Motor neuron (in vitro differentiated cells): Measurements from ENCODE around the gene CCNL1. TPM values are rescaled to one million over a fixed set of nuclear protein-coding genes. Genes with fewer than 3 reads are reported as not detected.
"Not testable (repeated sequence)": the region's sequence is repeated elsewhere in the genome, so short reads cannot be mapped to it uniquely, and the experiment has no call there.

ENCODE experiments used
- ATAC-seq, 8 experiments: fragments of 200-7000 bp; cut with Tn5 transposase; replicated peaks in 6 of 8; 2 replicates each; pipeline ENCODE4 v1.8.0; 2021; ENCODE audit warnings: mild to moderate bottlenecking in 8 of 8, moderate library complexity in 8 of 8
- H3K27ac ChIP-seq, 2 donors: fragments of 250-450 bp; sonication (Bioruptor Pico); 2 replicates each; pipeline ENCODE4 v1.9.0; 2021; ENCODE audit warnings: antibody characterized with exemption in 2 of 2, mild to moderate bottlenecking in 2 of 2, moderate library complexity in 1 of 2
- H3K4me1 ChIP-seq, 2 donors: fragments of 250-450 bp; sonication (Bioruptor Pico); replicated peaks in 1 of 2; 2 replicates each; pipeline ENCODE4 v1.6.1; 2021; ENCODE audit warnings: antibody characterized with exemption in 2 of 2, mild to moderate bottlenecking in 2 of 2, moderate library complexity in 1 of 2
- H3K4me3 ChIP-seq, 5 donors: fragments of 250-450 bp; sonication (Bioruptor Pico); 2 replicates each; pipeline ENCODE4 v1.9.0; 2021; ENCODE audit warnings: antibody characterized with exemption in 5 of 5, mild to moderate bottlenecking in 5 of 5, moderate library complexity in 4 of 5
- WGBS, 10 experiments: fragments of 450-650 bp; shearing (Covaris generic); methylation state at CpG; one replicate each; pipeline ENCODE4 v1.0.0; 2022; 5-methylcytosine and 5-hydroxymethylcytosine counted together
- in situ Hi-C, 9 experiments: fragments of 400-800 bp; cut with MboI; loops; one replicate each; pipeline ENCODE4 v1.15.0; 2021; ENCODE audit warnings: low sequenced_read_pairs in 9 of 9, low pct_unique_long_range_greater_than_20kb in 2 of 9; ENCODE audit not compliant: unreplicated experiment in 9 of 9
- total RNA-seq, 8 experiments: library from RNA; unstranded; fragments of 300-600 nt; gene quantifications; 2 replicates each; pipeline versions ENCODE4 v1.2.3 to v1.2.4, GENCODE V29; 2022

CCNL1 gene
- total RNA-seq, result 100 to 1,000 TPM in 5 of 8 experiments, 10 to 100 TPM in 3; 77.6 to 232 (median 114) TPM

DNA sequence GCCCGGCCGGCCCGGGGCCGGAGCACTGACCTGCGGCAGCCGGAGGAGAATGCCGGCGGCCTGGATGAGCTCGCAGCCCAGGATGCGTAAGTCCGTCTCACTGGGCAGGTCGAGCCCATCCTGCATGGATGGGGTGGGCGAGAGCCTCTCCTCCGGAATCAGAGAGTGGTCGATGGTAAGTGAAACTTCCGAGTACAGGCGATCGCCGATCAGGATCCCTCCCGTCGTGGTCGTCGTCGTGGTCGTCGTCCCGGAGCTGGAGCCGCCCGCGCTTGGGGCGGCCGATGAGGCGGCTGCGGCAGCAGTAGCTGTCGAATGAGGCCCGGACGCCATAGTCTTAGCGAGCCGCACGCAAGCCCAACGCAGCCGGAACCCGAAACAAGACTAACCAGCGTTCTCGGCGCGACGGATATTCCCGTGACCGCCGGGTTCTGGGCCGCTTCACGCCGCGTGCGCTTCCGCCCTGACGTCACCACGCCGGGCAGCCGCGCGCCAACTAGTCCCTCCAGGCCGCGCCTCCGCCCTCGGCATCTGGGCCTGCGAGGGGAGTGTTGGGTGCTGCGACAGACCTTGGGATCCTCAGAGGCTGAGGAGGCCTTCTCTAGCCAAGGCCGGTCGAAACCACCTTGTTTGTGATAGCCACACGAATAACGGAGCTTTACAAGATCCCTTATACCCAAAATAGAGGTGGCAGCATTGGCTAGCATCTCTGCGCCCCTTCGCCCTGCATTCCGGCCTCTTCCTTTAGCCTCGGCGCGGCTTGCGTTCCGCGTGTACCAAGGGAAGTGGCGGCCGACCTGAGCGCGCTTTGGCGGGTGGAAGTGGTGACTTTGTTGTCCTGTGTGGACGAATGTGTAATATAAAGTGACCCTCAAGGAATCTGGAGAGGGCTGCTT, at the start of gene CCNL1:
Gene CCNL1, minus strand, starts transcription at position 386 of the 896 bp plus-strand sequence. Its CDS starts 53 bp downstream, at position 333.
- in situ Hi-C loops, result no loop called here
- peaks cover 29 to 44% of the 10 kb centered on the region in 2 donors for H3K4me1 ChIP-seq
- peak within 1 kb of the TSS; percentile 96 for H3K27ac ChIP-seq
- 0 to 3% (median 1%) methylated on average over 2 to 23 of the region's 88 CpGs; no CpG with 5 or more reads in 5 of the 10 experiments for WGBS, 10 experiments
- peak within 1 kb of the TSS; percentile 59 to 98 (median 87) for H3K4me3 ChIP-seq
- peak; percentile 71 to 94 (median 90) for ATAC-seq

GRCh38 chr3:157204880-157205279, 44.9 kb upstream of the CCNL1 start:
- in situ Hi-C loops, result loop anchor here in 6 of 9 experiments (10.0 to 25.0 kb wide), 3 partner anchors 157 to 290 kb away; no protein-coding TSS in a partner anchor
- Histone ChIP-seq H3K4me1 (peaks cover 3 to 5% of the 10 kb centered on the region in 2 donors), H3K27ac (no peak overlapping the region), H3K4me3 (no peak overlapping the region)
- no peak for ATAC-seq
- WGBS, 10 experiments, result 71 to 100% (median 100%) methylated on average over 1 of the region's 1 CpG; no CpG with 5 or more reads in 2 of the 10 experiments

DNA sequence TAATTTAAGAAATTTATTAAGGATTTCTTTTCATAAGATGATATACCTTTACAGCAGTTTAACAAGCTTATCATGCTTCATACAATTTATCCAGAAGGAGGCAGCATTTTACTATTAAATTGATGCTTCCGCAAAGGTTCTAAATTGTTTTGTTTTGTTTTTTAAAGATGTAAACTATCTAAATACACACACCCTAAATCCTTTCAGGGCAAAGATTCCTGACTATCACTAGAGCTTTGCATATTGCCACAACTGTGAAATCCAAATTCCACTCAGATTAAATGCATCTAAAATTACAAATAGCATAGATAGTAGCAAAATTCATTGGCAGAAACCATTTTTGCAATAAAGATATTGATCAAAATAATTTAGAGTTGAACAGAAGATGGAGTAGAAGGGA, 44.5 kb upstream of the CCNL1 start:
- H3K4me3 ChIP-seq, result no peak overlapping the region
- ATAC-seq, result peak in 3 of 8 experiments; percentile 44 to 62 (median 56)
- WGBS, 10 experiments, result 0 to 80% (median 40%) methylated on average over 1 of the region's 1 CpG; no CpG with 5 or more reads in 1 of the 10 experiments
- peaks cover 3 to 5% of the 10 kb centered on the region in 2 donors for H3K4me1 ChIP-seq
- no peak overlapping the region for H3K27ac ChIP-seq
- in situ Hi-C loops, result loop anchor here in 6 of 9 experiments (10.0 to 25.0 kb wide), 3 partner anchors 158 to 290 kb away; no protein-coding TSS in a partner anchor

- H3K4me1 ChIP-seq, result peaks cover 3 to 5% of the 10 kb centered on the region in 2 donors
- in situ Hi-C loops, result loop anchor here in 6 of 9 experiments (10.0 to 25.0 kb wide), 3 partner anchors 161 to 293 kb away; no protein-coding TSS in a partner anchor
- 14 to 100% (median 50%) methylated on average over 2 to 5 of the region's 6 CpGs for WGBS, 10 experiments
- no peak overlapping the region for H3K27ac ChIP-seq
- H3K4me3 ChIP-seq, result no peak overlapping the region
- ATAC-seq, result peak in 4 of 8 experiments; percentile 43 to 88 (median 80)
These were observed 41.8 kb upstream of the CCNL1 start for GRCh38 chr3:157201648-157202278.

DNA sequence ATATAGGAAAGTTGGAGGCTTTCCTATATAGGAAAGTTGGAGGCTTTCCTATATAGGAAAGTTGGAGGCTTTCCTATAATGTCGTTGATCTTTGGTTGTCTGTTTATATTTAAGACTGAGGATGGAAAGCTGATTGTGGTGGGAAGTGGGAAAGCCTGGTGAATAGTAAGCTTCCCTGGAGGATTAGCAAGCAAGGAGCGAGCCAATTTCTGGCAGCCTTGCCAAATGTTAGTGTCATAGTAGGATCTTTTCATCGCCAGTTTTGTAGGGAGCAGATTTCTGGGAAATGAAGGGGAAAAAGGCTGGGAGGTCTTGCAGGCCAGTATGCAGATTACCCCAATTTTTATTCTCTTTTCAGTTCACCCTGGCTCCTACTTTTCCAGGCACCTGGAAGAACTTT, 39.9 kb upstream of the CCNL1 start:
- Histone ChIP-seq H3K27ac (no peak overlapping the region), H3K4me1 (no peaks in the 10 kb centered on the region), H3K4me3 (no peak overlapping the region)
- WGBS, 10 experiments, result 0 to 100% (median 76%) methylated on average over 1 to 3 of the region's 3 CpGs; no CpG with 5 or more reads in 2 of the 10 experiments
- in situ Hi-C loops, result loop anchor here in 7 of 9 experiments (10.0 to 25.0 kb wide), 3 partner anchors 162 to 295 kb away; no protein-coding TSS in a partner anchor
- no peak for ATAC-seq

GRCh38 chr3:157195965-157196364, 36.0 kb upstream of the CCNL1 start:
- no peak for ATAC-seq
- in situ Hi-C loops, result loop anchor here in 1 of 9 experiments (25.0 kb wide), 1 partner anchor 291 kb away; no protein-coding TSS in a partner anchor

DNA sequence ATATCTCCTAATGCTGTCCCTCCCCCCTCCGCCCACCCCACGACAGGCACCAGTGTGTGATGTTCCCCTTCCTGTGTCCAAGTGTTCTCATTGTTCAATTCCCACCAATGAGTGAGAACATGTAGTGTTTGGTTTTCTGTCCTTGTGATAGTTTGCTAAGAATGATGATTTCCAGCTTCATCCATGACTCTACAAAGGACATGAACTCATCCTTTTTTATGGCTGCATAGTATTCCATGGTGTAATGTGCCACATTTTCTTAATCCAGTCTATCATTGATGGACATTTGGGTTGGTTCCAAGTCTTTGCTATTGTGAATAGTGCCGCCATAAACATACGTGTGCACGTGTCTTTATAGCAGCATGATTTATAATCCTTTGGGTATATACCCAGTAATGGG, 31.2 kb upstream of the CCNL1 start:
- not testable (repeated sequence) for H3K4me3 ChIP-seq, ATAC-seq, H3K4me1 ChIP-seq, H3K27ac ChIP-seq
- in situ Hi-C loops, result loop anchor here in 1 of 9 experiments (25.0 kb wide), 1 partner anchor 296 kb away; no protein-coding TSS in a partner anchor
- WGBS, 10 experiments, result 83 to 100% (median 100%) methylated on average over 1 to 2 of the region's 5 CpGs; no CpG with 5 or more reads in 4 of the 10 experiments

More at GRCh38 chr3:157195965-157196364, 36.0 kb upstream of the CCNL1 start:
- H3K27ac ChIP-seq, result no peak overlapping the region
- H3K4me1 ChIP-seq, result no peaks in the 10 kb centered on the region
- H3K4me3 ChIP-seq, result no peak overlapping the region

DNA sequence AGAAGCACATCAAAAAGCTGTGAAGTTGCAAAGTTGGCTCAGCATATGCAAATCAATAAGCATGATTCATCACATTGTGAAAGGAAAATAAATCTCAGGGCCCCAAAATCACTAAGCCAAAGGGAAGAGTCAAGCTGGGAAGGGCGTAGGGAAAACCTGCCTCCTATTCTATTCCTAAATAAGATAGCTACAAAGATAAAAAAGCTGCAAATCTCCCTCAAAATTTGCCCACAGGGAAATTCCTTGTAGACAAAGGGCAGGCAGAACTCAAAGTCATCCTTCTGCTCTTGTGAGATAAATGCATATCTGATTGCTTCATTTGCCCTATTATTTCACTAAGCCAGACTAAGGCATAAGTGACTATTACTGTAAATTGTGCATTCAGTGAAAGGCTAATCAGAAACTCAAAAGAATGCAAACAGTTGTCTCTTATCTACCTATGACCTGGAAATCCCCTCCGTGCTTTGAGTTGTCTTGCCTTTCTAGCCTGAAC, 30.5 kb upstream of the CCNL1 start:
- peak in 3 of 8 experiments; percentile 22 to 99 (median 98) for ATAC-seq
- in situ Hi-C loops, result loop anchor here in 1 of 9 experiments (25.0 kb wide), 1 partner anchor 297 kb away; no protein-coding TSS in a partner anchor
- H3K27ac ChIP-seq, result no peak overlapping the region
- no peak overlapping the region for H3K4me3 ChIP-seq
- H3K4me1 ChIP-seq, result no peaks in the 10 kb centered on the region
- WGBS, 10 experiments, result 60 to 100% (median 84%) methylated on average over 1 to 2 of the region's 2 CpGs

GRCh38 chr3:157188391-157188790, 28.4 kb upstream of the CCNL1 start:
- no peak for ATAC-seq
- Histone ChIP-seq H3K4me3 (no peak overlapping the region), H3K27ac (no peak overlapping the region), H3K4me1 (no peaks in the 10 kb centered on the region)
- in situ Hi-C loops, result loop anchor here in 1 of 9 experiments (25.0 kb wide), 1 partner anchor 299 kb away; no protein-coding TSS in a partner anchor

- WGBS, 10 experiments, result 19 to 100% (median 95%) methylated on average over 1 to 2 of the region's 3 CpGs; no CpG with 5 or more reads in 4 of the 10 experiments
- in situ Hi-C loops, result loop anchor here in 1 of 9 experiments (25.0 kb wide), 1 partner anchor 304 kb away; no protein-coding TSS in a partner anchor
- ATAC-seq, result peak in 2 of 8 experiments; percentile 17 to 32
- no peak overlapping the region for H3K27ac ChIP-seq
- no peaks in the 10 kb centered on the region for H3K4me1 ChIP-seq
- H3K4me3 ChIP-seq, result no peak overlapping the region
These were observed 22.9 kb upstream of the CCNL1 start for GRCh38 chr3:157182879-157183278.

DNA sequence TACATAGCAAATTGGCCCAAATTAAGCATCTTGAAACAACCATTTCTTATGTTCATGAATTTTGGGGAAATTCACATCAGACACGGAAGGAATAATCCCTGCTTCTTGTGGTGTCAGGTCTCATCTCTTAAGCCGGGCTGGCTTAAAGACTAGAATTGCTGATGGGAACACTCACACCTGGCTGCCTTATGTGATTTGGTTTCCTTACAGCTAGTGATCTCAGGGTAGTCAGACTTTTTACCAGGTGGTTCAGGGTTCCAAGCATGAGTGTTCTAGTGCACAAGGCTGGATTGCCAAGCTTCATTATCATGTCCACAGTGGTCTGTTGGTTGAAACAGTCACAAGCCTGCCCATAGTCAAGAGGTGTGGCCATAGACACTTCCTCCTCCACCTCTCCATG, 20.3 kb upstream of the CCNL1 start:
- peak in 1 of 8 experiments; percentile 14 for ATAC-seq
- 19 to 100% (median 78%) methylated on average over 1 to 2 of the region's 2 CpGs; no CpG with 5 or more reads in 4 of the 10 experiments for WGBS, 10 experiments
- Histone ChIP-seq H3K4me3 (no peak overlapping the region), H3K27ac (no peak overlapping the region), H3K4me1 (peaks cover 0 to 3% of the 10 kb centered on the region in 2 donors)
- in situ Hi-C loops, result loop anchor here in 1 of 9 experiments (25.0 kb wide), 1 partner anchor 307 kb away; no protein-coding TSS in a partner anchor

DNA sequence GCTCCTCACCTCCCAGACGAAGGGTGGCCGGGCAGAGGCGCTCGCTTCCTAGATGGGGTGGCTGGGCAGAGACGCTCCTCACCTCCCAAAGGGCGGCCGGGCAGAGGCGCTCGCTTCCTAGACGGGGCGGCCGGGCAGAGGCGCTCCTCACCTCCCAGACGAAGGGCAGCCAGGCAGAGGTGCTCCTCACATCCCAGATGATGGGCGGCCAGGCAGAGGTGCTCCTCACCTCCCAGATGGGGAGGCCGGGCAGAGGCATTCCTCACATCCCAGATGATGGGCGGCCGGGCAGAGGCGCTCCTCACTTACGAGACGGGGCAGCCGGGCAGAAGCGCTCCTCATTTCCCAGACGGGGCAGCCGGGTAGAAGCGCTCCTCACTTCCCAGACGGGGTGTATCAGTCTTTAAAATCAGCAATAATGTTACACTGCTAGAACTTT, 19.4 kb upstream of the CCNL1 start:
- in situ Hi-C loops, result loop anchor here in 1 of 9 experiments (25.0 kb wide), 1 partner anchor 308 kb away; no protein-coding TSS in a partner anchor
- H3K4me3 ChIP-seq, result no peak overlapping the region
- peaks cover 0 to 3% of the 10 kb centered on the region in 2 donors for H3K4me1 ChIP-seq
- no peak overlapping the region for H3K27ac ChIP-seq
- WGBS, 10 experiments, result 99 to 100% (median 100%) methylated on average over 1 to 10 of the region's 27 CpGs; no CpG with 5 or more reads in 5 of the 10 experiments
- ATAC-seq, result no peak
